PFSK-1 (cell line): ENCODE data around the gene QKI.

Experiments used
- FOXP2 ChIP-seq: optimal IDR thresholded peaks from 2 replicates; pipeline ENCODE3; 2011; ENCODE audit warnings: borderline replicate concordance, control low read depth, inconsistent platforms; ENCODE audit not compliant: insufficient read depth; ENCODE audit errors: extremely low read length, extremely low read depth
- POLR2AphosphoS5 ChIP-seq: IDR thresholded peaks from 2 replicates; pipeline ENCODE4 v1.6.1; 2012; ENCODE audit warnings: low read depth, mild to moderate bottlenecking, control low read depth, low read length, moderate library complexity
- REST ChIP-seq, 2 experiments: IDR thresholded peaks; 2 replicates each; pipeline versions ENCODE4 v1.6.1 to v1.8.0; 2011 to 2012; ENCODE audit warnings: low read depth in 2 of 2, low read length in 2 of 2, control low read depth in 1 of 2, inconsistent platforms in 1 of 2, mild to moderate bottlenecking in 1 of 2, moderate library complexity in 1 of 2; ENCODE audit not compliant: insufficient read depth in 1 of 2
- SIN3A ChIP-seq: IDR thresholded peaks from 2 replicates; pipeline ENCODE4 v1.6.1; 2012; ENCODE audit warnings: mild to moderate bottlenecking, low read length, moderate library complexity, borderline replicate concordance; ENCODE audit not compliant: insufficient read depth
- TAF1 ChIP-seq: IDR thresholded peaks from 2 replicates; pipeline ENCODE4 v1.6.1; 2012; ENCODE audit warnings: low read length, control low read depth, borderline replicate concordance; ENCODE audit not compliant: insufficient read depth

QKI gene

GRCh38 chr6:163613668-163614067 lies 199.2 kb downstream of the QKI start:
- TF ChIP-seq SIN3A = no peak
- no peak for TF ChIP-seq TAF1
- TF ChIP-seq REST (IDR thresholded peaks at IDR 0.05; ENCODE audit: insufficient read depth in 1 of 2, low read depth in 2 of 2, low read length in 2 of 2) = no peak
- TF ChIP-seq FOXP2 = no peak
- no peak for TF ChIP-seq POLR2AphosphoS5

- TF ChIP-seq TAF1 (no peak), POLR2AphosphoS5 (no peak), SIN3A (no peak), FOXP2 (no peak), REST (IDR thresholded peaks at IDR 0.05; ENCODE audit: insufficient read depth in 1 of 2, low read depth in 2 of 2, low read length in 2 of 2) (no peak)
These were observed 201.9 kb downstream of the QKI start for GRCh38 chr6:163616452-163616851.

GRCh38 chr6:163617549-163617948 lies 203.0 kb downstream of the QKI start:
- TF ChIP-seq REST (IDR thresholded peaks at IDR 0.05; ENCODE audit: insufficient read depth in 1 of 2, low read depth in 2 of 2, low read length in 2 of 2) (no peak), SIN3A (no peak), FOXP2 (no peak), TAF1 (no peak), POLR2AphosphoS5 (no peak)

- TF ChIP-seq SIN3A (no peak), REST (IDR thresholded peaks at IDR 0.05; ENCODE audit: insufficient read depth in 1 of 2, low read depth in 2 of 2, low read length in 2 of 2) (no peak), TAF1 (no peak), FOXP2 (no peak), POLR2AphosphoS5 (no peak)
These were observed 205.6 kb downstream of the QKI start for GRCh38 chr6:163620101-163620500.

- no peak for TF ChIP-seq SIN3A
- TF ChIP-seq TAF1 = no peak
- no peak for TF ChIP-seq REST (IDR thresholded peaks at IDR 0.05; ENCODE audit: insufficient read depth in 1 of 2, low read depth in 2 of 2, low read length in 2 of 2)
- TF ChIP-seq FOXP2 = no peak
- no peak for TF ChIP-seq POLR2AphosphoS5
These were observed 206.3 kb downstream of the QKI start for GRCh38 chr6:163620670-163621330.
